Measurements from ENCODE around the gene LRRC8D.

- TF ChIP-seq CTCF (conservative IDR thresholded peaks at IDR 0.05; ENCODE audit: low read length), result no peak
- no peak for TF ChIP-seq EZH2phosphoT487 (IDR thresholded peaks at IDR 0.05; ENCODE audit: borderline replicate concordance)
Observed at GRCh38 chr1:89854140-89854539, 33.3 kb downstream of the LRRC8D start.
